HG03196 (cell line): ENCODE results near the gene ZNF79.
"Not testable (repeated sequence)": the region's sequence is repeated elsewhere in the genome, so short reads cannot be mapped to it uniquely, and the experiment has no call there.

Source experiments
- ATAC-seq: cut with Tn5 transposase; IDR thresholded peaks from one replicate; pipeline ENCODE4 v1.9.1; 2021; ENCODE audit not compliant: unreplicated experiment

ZNF79 gene

DNA sequence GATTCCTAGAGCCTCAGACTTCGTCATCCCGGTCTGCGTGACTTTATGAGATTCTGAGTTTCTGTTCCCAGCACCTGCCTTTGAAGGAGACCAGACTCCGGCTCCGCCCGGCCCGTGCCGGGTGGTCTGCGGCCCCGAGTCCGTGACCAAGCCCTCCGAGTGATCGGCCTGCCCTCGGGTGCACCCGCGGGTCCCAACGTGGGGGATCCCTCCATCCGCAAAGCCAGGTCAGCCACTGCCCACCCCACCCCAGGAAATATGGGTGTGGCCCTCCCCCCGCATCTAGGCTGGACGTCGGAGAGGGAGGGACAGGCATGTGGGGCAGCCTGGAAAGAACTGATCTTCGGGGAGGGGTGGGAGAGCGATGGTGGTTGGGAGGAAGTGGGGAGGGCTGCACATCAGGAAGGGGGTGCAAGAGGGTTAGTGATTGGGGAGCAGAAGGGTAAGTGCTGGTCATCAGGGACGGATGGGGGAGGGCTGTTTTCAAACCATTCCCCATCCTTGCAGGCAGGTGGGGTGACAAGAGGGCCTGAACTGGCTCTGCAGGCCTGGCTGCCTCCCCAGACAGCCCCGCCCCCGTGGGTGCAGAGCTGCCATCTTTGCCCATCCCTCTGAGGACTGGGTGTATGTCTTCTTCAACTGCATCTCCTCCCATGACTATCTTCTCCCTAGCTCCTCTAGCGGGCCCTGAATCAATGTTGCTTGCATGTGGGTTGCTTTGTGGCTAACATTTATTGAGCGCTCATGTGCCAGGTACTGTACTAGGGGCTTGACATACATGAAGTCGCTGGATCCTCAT is 27.9 kb downstream of the ZNF79 start:
- no peak for ATAC-seq

DNA sequence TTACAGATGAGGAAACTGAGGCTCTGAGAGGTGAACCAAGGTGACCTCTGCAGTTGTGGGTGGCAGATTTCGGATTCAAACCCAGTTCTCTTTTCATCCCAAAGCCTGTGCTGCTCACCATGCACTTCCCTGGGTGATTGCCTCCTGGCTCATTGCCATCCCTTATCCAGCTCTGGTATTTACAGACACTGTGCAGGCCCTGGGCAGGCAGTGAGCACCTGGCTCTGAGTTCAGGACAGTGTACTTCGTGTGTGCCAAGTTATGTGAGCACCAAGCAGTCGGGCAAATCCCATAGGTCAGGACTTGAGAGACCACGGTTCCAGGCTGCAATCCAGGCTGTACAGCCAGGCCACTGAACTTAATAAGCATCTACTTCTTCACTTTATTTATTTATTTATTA is 28.5 kb downstream of the ZNF79 start:
- no peak for ATAC-seq

DNA sequence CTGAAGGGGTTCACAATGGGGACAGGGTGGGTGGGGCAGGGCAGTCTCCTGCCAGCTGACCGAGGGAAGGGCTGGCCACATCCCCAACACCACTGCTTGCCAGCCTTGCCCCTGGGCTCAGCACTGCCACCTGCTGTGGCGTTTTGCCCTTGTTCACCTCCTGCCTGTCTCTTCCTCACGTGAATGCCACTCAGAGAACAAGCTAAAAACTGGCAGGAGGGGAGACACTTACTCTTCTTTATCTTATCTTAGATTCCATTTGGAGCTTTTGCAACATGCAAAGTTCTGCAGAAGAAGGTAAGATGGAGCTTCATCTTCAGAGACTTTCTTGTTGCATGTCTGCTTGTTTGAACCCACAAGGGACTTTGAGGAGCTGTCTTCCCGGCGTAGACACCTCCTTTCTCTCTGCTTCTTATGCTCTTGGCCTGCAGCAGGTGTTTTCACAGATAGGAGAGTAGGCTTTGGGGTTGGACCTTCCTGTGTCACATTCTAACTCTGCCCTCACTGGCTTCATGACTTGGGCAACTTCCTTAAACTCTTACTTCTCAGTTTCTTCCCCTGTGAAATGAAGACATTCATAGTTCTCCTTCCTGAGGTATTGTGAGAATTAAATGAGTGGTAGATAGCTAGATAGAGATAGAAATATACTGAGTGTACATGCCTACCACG is 31.3 kb downstream of the ZNF79 start:
- no peak for ATAC-seq

DNA sequence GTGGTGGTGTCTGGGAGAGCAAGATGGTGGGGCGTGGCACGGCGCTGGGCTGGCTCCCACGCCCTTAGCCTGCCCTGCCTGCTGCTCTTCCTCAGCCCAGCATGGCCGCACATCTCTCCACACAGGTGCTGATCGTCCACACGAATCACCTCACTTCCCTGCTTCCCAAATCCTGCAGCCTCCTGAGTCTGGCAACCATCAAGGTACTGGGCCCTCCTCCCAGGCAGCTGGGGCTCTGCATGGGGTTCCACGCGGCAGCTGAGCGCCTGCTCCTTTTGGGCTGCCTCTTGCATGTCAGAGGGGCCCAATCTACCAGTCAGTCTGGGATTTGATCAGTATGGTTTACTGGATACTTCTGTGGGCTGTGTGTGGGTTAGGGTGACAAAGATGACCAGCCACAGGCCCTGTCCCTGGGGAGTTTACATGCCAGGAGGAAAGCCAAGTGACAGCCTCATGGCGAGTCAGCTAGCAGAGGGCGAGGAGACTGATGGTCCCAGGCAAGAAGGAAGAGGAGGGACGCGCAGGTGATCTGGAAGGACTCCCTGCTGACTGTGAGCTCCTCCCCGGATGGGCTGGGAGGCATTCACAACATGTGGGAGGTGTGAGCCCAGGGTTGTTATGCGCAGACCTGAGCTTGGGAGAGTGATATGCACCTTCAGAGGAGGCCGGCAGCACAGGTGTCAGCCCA is 33.2 kb downstream of the ZNF79 start:
- no peak for ATAC-seq

DNA sequence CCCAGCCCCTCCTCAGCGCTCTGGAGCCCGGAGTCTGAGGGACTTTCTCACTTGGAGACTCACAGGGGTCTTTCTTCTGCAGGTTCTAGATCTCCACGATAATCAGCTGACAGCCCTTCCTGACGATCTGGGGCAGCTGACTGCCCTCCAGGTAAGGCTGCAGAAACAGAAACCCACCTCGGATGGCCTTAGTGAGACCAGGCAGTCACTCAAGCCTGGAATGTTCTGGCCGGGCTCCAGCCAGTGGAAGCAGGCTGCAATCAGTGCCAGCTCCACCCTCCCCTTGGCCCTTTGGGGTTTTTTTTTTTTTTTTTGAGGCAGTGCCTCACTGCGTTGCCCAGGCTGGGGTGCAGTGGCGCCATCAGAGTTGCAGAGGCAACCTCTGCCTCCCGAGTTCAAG is 34.7 kb downstream of the ZNF79 start:
- no peak for ATAC-seq

DNA sequence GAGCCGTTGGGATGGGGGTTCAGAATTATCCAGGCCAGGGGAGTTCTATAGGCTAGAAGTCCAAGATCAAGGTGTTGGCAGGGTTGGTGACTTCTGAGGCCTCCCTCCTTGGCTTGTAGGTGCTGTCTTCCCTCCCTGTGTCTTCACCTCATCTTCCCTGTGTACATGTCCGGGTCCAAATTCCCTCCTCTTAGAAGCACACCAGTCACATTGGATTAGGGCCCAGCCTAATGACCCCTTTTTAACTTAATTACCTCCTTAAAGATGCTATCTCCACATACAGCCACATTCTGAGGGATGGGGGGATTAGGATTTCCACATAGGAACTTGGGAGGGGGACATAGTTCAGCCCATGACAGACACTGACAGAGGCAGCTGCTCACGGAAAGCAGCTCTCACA is 39.2 kb downstream of the ZNF79 start:
- ATAC-seq: no peak

DNA sequence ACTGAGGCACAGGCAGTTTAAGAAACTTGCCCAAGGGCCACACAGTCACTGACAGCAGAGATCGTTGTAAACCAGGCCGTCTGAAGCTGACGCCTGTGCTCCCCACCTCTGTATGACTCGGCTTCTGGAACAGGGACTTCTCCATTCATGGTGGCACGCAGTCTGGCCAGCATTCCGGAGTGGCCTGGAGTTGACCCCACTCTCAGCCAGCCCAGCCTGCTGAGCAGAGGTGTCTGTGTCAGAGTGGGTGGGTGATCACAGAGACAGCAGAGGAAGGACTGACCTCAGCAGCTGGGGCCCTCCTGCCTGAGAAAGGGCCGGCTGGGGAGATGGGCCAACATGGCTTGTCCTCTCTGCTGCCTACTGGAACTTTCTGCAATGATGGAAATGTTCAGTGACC is 39.7 kb downstream of the ZNF79 start:
- no peak for ATAC-seq

DNA sequence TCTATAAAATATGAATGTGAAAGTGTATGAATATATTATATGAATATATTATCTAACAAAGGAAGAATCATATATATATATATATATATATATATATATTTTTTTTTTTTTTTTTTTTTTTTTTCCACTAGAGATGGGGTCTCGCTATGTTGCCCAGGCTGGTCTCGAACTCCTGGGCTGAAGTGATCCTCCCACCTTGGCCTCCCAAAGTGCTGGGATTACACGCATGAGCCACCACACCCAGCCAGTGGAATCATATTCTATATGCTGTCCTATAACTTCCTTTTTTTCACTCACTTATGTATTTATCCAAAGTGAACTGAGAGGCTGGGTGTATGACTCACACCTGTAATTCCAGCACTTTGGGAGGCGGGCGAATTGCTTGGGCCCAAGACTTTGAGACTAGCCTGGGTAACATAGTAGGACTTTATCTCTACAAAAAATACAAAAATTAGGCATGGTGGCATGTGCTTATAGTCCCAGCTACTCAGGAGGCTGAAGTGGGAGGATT is 42.3 kb downstream of the ZNF79 start:
- not testable (repeated sequence) for ATAC-seq

DNA sequence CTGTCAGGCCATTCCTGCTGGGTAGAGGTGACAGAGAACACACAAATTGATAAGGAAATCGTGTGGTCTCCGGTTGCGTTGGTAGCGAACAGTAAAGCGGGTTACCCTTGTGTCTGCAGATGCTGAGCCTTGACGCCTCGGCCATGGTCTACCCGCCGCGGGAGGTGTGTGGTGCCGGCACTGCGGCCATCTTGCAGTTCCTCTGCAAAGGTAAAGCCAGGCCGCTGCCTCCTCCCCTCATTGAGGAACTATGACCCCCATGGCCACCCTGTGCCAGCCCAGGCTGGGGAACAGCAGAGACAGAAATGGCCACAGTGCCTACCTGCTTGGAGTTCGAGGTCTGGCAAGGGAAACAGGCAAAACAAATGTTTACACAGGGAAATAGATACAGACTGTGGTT is 43.4 kb downstream of the ZNF79 start:
- ATAC-seq: no peak

DNA sequence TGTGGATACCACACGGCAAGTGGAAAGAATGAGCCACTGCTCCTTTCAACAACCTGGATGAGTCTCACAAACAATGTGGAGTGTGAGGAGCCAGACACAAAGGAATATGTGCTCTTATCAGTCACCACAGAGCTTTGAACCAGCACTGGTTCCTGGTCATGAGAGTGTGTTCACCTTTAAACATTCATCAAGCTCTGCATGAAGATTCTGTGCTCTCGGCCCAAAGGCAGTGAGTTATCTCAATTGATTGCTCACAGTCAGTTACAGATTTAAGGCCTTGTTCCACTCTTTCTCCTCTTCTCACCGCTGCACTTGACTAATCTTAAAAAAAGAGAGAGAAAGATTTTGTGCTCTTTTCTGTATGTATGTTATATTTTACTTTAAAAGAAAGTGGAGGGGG is 46.5 kb downstream of the ZNF79 start:
- ATAC-seq: no peak

DNA sequence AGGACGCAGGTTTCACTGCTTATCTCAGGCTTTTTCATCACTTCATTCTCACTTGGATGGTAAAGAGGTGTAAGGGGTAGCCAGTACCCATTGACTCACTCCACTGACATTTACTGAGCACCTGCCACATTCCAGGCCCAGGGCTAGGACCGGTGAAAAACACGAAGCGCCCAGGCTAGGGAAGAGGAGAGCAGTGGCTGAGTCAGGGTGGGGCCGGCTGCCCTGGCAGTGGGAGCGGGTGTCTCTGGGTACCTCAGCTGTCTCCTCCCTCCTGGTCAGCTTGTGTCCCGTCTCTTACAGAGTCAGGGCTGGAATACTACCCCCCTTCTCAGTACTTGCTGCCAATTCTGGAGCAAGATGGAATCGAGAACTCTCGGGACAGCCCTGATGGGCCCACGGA is 49.3 kb downstream of the ZNF79 start:
- ATAC-seq: no peak

DNA sequence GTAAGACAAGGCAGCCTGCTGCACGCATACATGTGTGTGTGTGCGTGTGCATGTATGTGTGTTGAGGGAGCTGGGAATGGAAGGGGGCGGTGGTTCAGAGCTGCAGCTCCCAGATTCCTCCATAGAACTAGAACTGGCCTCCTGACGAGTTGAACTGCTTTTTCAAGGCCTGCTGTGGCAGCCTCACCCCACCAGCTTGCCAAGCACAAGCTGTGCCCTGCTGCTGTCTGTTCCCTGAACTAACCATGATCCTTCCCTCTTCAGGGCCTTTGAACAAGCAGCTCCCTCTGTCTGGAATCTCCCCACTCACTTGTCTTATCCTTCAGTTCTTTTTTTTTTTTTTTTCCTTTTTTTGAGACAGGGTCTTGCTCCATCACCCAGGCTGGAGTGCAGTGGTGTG is 49.8 kb downstream of the ZNF79 start:
- no peak for ATAC-seq

DNA sequence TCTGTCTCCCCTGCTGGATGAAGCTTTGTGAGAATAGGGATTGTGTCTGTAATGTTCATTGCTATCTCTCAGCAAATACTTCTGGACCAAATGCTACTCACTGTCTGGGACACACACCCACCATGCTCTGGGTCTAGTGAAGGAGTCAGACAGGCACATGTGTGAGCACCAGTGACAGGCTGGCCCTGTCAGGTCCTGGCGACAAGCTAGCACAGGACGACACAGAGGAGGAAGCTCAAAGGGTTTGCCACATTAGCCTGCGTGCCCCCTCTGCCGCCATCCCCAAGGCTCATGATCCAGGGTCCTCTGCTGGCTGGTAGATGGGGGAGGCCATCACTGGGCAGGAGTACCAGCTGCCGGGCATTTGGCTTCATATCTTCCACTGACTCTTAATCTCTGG is 50.4 kb downstream of the ZNF79 start:
- no peak for ATAC-seq

DNA sequence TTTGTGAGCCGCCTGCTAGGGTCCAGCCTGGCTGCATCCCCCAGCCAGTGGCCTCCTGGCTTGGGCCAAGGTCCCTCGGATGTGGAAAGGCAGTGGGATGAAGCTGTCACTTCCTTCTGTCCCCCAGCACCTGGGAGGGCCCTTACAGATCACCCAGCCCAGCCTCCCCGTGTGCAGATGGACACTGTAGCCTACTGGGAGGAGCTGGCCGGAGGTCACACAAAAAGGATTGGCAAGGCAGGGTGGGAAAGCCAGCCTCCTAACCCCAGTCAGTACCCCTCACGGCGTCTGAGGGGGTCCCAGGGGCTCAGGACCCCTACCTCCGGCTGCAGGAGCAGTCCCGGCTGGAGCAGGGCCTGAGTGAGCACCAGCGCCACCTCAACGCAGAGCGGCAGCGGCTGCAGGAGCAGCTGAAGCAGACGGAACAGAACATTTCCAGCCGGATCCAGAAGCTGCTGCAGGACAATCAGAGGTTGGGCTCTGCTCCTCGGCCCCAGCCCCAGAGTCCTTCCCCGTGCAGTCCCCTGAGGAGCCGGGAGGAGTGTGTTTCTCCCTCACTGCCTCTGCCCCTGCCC is 55.4 kb downstream of the ZNF79 start:
- ATAC-seq: no peak

DNA sequence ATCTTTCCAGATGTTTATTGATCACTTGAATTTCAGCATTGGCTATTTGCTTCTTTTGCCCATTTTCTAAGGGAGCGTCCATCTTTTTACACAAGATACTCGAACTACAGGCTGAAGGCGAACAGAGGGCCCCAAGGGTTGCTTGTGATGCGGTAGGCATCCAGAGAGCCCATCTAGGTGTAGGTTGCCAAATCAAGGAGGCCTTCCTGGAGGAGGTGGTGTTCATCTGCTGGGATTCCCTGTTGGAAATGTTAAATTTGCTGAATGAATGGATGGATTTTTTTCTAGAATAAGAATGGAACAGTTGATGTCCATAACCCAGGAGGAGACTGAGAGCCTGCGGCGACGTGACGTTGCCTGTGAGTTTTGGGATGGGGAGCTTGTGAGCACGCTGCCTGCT is 58.5 kb downstream of the ZNF79 start:
- no peak for ATAC-seq

DNA sequence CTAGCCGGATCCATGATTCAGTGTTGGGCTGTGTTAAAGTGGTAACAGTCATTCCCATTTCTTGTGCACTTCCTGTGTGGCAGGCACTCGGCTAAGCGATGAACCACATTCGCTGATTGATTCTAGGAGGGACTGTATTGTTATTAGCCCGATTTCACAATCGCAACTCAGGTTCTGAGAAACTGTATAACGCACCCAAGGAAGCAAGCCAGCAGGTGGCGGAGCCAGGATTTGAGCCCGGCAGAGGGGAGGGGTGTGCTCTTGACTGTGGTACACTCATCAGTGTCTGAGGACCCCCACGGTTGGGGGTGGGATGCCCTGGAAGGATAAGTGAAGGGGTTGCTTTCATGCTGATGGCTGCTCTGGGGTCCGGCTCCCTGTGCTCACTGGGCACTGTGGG is 61.8 kb downstream of the ZNF79 start:
- ATAC-seq: no peak

DNA sequence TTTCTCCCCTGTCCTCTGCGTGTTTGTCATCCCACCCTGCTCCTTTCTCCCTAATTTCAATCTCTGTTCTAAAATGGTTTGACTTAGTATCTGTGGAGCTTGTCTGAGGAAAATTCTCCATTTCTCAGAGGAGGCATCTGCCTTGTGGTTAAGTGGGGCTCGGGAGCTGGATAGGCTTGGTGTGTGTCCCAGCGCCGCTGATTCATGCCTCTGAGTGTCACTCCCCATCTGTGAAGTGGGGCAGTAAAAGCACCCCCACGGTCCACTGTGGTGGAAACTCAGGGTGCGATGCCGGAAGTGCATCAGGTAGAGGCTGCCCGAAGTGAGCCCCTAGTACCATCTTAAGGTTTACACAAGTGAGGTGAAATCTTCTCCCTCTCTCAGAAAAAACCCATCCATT is 64.8 kb downstream of the ZNF79 start:
- ATAC-seq: no peak

DNA sequence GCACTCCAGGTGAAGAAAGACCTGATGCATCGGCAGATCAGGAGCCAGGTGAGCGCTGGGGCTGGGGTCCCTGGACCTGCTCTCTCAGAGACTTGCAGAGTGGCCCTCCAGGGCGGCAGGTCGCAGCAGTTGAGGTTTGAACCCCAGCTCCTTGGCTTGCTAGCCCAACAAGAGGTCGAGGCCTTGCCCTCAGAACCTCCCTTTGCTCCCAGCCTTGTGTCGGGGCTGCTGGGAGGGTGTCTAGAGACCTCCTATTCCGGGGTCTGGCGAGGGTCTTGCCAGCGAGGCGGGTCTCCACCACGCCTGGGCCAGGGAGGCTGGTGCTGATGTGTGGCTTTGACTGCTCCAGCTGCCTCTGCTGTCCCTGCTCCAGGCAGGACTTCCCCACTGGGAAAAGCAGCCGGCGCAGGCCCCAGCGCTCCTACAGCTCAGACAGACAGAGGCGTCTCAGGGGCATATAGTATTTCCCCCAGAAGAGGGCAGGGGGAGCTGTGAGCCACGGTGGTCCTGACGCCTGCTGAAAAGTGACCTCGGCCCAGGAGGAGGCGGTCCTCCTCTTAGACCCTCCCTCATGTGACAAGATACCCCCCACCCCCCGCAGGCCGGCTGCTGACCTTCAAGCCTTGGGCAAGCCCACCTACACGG is 65.4 kb downstream of the ZNF79 start:
- no peak for ATAC-seq

DNA sequence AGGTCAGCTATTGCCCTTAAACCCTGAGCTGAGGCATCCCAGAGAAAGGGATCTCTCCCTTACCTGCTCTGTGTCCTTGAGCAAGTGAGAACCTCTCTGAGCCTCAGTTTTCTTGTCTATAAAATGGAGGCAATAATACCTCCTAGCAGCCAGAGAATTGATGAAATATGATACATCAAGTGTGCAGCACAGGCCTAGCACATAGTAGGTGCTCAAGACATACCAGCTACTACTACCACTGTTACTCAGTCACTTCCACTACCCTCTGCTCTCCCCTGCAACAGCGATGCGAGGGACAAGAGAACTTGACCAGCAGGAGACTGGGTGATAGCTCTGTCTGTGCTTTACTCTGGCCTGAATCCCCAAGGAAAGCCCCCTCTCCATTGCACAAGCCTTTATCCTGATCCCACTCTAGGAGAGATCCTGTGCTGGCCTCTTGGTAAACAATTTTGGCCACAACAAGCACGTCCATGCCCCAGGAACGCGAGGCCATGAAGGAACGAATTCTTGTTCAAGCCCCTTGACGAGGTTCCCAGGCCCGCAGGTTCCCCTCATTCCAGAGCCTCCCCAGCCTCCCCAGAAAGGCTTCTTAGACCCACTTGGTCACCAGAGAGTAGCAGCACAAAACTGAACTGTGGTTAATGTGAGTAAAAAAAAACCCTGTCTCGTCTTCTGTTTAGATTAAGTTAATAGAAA is 66.5 kb downstream of the ZNF79 start:
- no peak for ATAC-seq

DNA sequence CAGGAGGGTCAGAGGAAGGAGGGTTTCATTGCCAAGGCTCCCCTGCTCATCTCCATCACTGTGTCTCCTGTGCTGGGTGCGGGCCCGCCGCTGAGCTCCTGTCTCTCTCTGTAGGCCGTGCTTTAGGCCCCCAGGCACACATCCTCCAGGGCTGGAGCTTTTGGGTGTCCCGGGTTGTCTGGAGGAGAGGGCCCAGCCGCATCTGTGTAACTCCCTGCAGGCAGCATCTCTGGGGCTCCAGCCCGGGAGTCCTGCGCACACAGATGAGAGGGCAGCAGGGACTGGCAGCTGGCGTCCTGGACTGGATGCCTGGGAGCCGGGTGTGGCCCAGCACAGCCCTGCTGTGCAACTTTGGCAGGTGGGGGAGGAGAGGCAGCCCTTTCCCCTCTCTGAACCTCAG is 67.3 kb downstream of the ZNF79 start:
- ATAC-seq: no peak

DNA sequence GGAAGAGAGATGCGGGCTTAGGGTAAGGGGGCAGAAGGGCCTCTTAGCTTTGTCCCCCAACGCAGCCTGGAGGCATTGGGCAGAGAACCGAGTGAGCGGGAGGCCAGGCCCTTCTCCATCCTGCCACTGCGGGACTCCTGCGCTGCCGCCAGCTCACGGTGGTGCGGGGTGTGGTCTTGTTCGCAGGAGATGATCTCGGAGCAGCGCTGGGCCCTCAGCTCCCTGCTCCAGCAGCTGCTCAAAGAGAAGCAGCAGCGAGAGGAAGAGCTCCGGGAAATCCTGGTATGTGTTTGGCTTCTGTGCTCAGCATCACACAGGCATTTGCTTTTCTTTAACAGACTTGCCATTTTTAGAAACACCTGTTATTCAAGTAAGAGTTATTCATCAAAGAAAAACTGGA is 68.4 kb downstream of the ZNF79 start:
- no peak for ATAC-seq
